A204.1 (cell line): Measurements from ENCODE around the gene PITX1.

Experiments used
- FAIRE-seq: peaks from 2 replicates; lab custom pipeline; 2012; peaks lifted over from hg19 to GRCh38; lab: Jason Lieb, UNC

The PITX1 gene

GRCh38 chr5:135028791-135029476, 5.1 kb downstream of the PITX1 start:
- no peak for FAIRE-seq

DNA sequence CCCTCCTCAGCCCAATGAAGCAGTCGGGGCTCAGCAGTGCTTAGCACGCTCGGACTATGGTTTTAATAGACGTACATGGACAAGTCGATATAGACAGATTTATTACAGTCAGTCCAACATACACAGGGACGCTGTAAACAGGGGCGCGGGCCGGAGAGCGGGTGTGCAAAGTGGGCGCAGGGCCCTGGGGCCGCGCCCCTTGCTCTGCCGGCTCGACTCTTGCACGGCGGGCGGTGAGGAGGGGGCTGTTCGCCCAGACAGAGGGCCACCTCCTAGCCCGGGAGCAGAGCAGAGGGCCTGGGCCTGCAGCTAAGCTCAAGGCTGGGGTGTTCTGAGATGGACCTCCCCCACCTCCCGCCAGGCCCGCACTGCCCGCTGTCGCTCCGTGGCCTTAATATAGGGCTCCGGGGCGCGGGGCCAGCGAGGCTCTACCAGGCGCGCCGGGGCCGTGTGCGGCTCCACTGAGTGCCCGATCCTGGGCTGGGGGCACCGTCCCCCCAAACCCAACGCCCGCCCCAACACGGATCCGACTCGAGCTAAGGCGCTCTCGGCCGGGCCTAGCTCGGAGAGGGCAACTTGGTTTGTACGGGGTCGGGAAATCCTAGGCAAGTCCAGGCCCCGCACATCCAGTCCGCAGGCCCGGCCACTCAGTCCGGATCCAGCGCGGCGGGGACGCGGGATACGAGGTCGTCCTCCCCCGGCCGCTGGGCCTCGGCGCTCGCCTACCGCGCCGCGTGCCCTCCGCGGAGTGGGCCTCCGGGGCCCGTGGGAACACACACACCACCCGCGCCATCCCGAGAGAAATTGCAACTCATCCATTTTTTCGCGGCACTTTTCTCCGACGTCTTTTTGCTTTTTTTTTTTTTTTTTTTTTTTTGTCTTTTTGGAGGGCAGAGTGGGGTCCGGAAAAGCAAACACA, 6.1 kb downstream of the PITX1 start:
- FAIRE-seq = no peak

GRCh38 chr5:135027266-135027696, 6.7 kb downstream of the PITX1 start:
- no peak for FAIRE-seq

- FAIRE-seq = no peak
These were observed 7.3 kb downstream of the PITX1 start for GRCh38 chr5:135026645-135027265.

GRCh38 chr5:135025730-135026644, 8.0 kb downstream of the PITX1 start:
- no peak for FAIRE-seq

DNA sequence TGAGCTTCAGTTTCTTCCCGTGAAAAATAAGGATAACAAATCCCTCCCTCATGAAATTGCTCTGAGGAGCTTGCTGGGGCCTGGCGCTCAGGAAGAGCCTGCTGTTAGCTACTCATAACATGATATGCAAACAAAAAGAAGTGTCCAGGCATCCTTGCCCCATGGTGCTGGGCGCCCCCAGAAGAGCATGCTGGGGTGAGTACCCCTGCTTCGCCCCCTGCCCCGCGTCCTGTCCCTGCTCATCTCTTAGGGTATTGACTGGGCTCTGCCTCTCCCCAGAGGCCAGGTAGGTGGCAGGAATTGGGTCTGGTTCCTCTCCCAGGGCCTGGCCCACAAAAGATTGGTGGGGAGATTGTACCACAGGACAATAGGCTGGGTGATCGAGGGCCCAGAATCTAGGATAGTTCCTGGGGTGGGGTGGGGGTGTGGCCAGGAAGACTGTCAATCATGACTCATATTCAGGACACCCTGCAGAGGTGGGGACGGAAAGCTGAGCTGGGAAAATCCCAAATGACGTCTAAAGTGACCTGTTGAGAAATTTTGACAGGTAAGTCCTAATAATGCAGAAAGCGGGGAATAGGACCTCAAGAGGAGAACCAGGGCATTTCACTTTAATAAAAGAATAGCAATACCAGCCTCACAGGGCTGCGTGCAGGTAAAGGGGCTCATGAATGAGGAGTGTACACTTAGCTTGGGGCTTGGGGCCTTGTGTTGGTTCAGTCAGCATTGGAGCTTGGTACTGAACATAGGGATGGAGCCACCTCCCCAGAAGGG, 8.9 kb downstream of the PITX1 start:
- FAIRE-seq = no peak

- no peak for FAIRE-seq
These were observed 13.7 kb downstream of the PITX1 start for GRCh38 chr5:135020111-135020895.

- no peak for FAIRE-seq
These were observed 14.7 kb downstream of the PITX1 start for GRCh38 chr5:135019314-135019713.

- FAIRE-seq = no peak
These were observed 15.6 kb downstream of the PITX1 start for GRCh38 chr5:135018457-135018856.

DNA sequence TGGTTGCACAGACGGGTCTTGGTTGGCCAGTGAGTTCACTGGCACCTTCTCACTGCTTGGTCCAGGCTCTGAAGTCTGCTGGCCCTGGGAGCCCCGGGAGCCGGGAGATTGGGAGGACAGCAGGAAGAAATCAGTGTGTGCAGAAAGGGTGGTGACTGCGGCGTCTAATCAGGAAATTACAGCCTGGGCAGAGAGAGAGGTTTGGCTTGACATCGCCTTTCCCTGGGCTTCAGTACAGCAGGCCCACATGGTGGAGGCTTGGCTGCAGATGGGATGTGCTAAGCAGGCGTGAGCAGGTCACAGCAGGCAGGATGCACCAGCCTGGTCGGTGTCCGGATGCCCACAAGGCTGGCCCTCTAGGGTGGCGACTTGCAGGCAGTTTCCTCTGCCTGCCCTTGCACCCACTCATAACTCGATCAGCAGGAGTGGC, 17.2 kb downstream of the PITX1 start:
- no peak for FAIRE-seq

DNA sequence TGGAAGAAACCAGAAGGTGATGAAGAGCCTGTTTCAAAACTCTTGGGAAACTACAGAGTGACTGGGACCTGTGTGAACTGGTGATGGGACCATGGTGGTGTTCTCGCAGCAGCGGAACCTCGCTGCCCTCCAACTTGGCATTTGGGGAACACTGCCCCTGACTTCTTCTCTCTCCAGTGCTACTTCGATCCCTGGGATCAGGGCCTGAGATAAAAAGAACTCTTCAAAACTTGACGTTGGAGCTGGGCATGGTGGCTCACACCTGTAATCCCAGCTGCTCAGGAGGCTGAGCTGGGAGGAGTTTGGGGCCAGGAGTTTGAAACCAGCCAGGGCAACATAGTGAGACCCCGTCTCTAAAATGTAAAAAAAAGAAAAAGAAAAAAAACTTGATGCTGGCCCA, 18.1 kb downstream of the PITX1 start:
- no peak for FAIRE-seq

- FAIRE-seq = no peak
These were observed 20.0 kb downstream of the PITX1 start for GRCh38 chr5:135013947-135014570.

- no peak for FAIRE-seq
These were observed 20.6 kb downstream of the PITX1 start for GRCh38 chr5:135013445-135013844.

- FAIRE-seq = no peak
These were observed 21.1 kb downstream of the PITX1 start for GRCh38 chr5:135012951-135013391.

- no peak for FAIRE-seq
These were observed 21.9 kb downstream of the PITX1 start for GRCh38 chr5:135012033-135012588.

GRCh38 chr5:135011355-135012032, 22.5 kb downstream of the PITX1 start:
- no peak for FAIRE-seq

DNA sequence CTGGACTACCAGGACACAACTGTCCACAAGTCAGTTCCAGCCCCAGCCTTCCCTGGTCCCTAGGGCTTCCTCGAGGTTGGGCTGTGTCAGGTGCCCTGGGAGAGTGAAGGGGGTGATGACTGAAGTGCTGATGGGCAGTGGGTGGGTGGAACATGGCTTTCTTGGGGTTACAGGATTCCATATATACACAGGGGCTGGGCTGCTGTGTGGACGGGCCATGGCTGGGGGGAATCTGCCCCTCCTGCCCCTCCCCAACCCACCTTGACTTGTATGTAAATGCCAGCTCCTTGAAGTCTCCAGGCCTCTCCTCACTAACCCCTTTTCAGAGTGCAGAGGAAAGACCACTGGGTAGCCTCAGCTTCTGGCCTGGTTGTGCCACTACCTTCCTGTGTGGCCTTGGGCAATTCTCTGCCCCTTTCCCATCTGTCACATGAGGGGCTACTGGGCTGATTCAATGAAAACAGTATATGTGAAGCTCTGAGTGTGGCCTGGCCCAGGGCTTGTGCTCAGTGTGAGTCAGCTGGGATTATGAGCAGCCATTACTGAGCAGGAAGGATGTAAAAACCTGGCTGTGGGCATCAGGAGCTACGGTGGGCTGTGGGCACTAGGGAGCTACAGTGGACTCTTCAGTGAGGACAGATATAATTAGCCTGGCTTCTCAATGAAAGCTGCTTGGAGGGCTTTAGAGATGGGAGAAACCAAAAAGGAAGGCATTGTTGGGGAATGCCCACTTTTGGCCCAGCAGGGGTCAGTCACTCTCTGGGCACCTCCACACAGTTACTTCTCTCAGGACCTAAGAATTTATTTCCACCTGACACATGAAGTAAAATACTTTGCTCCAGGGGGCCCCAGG, 23.3 kb downstream of the PITX1 start:
- FAIRE-seq = no peak
